Uterus (tissue), 4 donors: ENCODE data around the gene P2RX4. TPM values are rescaled to one million over a fixed set of nuclear protein-coding genes. Genes with fewer than 3 reads are reported as not detected.
"Not testable (repeated sequence)": the region's sequence is repeated elsewhere in the genome, so short reads cannot be mapped to it uniquely, and the experiment has no call there.

ENCODE experiments used
- DNase-seq, 2 donors: peaks; one replicate each; pipeline ENCODE4 v3.0.0-alpha.2; 2019 to 2020
- H3K27ac ChIP-seq, 2 donors: fragments of 200-600 bp; sonication (generic); 1 replicate in 1 of 2; 2 replicates in 1 of 2; pipeline ENCODE4 v1.5.1; 2016 to 2018
- H3K27me3 ChIP-seq, 2 donors: fragments of 200-600 bp; sonication (generic); one replicate each; pipeline ENCODE4 v1.5.1; 2018 to 2019; ENCODE audit warnings: control low read depth in 1 of 2
- H3K36me3 ChIP-seq, 2 donors: fragments of 200-600 bp; sonication (generic); one replicate each; pipeline ENCODE4 v1.5.1; 2019; ENCODE audit warnings: control low read depth in 1 of 2
- H3K4me1 ChIP-seq, 2 donors: fragments of 200-600 bp; sonication (generic); one replicate each; pipeline ENCODE4 v1.5.1; 2018 to 2019; ENCODE audit warnings: control low read depth in 1 of 2
- H3K4me3 ChIP-seq, 2 donors: fragments of 200-600 bp; sonication (generic); 1 replicate in 1 of 2; 2 replicates in 1 of 2; pipeline ENCODE4 v1.5.1; 2018 to 2019; ENCODE audit warnings: mild to moderate bottlenecking in 1 of 2
- H3K9me3 ChIP-seq, 2 donors: fragments of 200-600 bp; sonication (generic); one replicate each; pipeline ENCODE4 v1.5.1; 2019; ENCODE audit warnings: control low read depth in 1 of 2
- CTCF ChIP-seq, 4 experiments: fragments of 200-600 bp in 2 of 4; fragments of 450-650 bp in 2 of 4; sonication (generic) in 2 of 4; IDR thresholded peaks; one replicate each; pipeline ENCODE4 v1.5.1; 2016 to 2019; ENCODE audit warnings: antibody characterized with exemption in 4 of 4, mild to moderate bottlenecking in 2 of 4, moderate library complexity in 1 of 4
- POLR2A ChIP-seq, 2 donors: fragments of 450-650 bp; IDR thresholded peaks; one replicate each; pipeline ENCODE4 v1.6.1; 2016; ENCODE audit warnings: antibody characterized with exemption in 2 of 2, mild to moderate bottlenecking in 1 of 2, moderate library complexity in 1 of 2
- intact Hi-C: fragments of 100-400 bp; cut with DNase I; formaldehyde crosslinking; loops from one replicate; pipeline ENCODE4 v1.15.1; 2023; ENCODE audit warnings: low total_unique reads
- total RNA-seq, 4 donors: library from RNA; depleted of rRNA in 3 of 4; stranded (reverse); fragments of >200 nt in 3 of 4; gene quantifications; one replicate each; pipeline versions ENCODE4 v1.1.0 to v1.2.4, GENCODE V29; 2014 to 2023
- donor health status: DM: yes; HTN: yes; CAD: no.

Gene P2RX4
- total RNA-seq, 4 donors from 2014 or later = 10.9 to 217 (median 36.1) TPM

DNA sequence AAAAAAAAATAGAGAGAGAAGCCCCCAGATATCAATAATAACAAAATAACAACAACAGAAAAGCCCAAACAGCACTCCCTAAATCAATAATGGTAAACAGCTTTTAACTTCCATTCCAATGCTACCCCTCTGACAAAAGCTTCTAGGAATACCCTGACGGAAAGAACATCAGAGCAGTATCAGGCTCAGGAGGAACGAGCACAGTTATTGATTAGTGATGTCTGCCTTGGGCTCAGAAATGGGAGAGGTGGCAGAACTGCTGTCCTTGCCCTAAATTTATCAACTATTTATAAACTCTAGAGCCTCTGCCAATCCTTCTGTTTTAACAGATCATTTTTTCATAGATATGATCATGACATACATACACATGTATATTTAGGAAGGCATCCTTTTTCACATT is 41.9 kb downstream of the P2RX4 start:
- TF ChIP-seq CTCF (IDR thresholded peaks at IDR 0.05) (no peak), POLR2A (IDR thresholded peaks at IDR 0.05) (no peak)
- Histone ChIP-seq H3K9me3 (no peaks in the 10 kb centered on the region), H3K4me3 (no peak overlapping the region), H3K27me3 (no peaks in the 10 kb centered on the region), H3K27ac (no peak overlapping the region), H3K4me1 (no peaks in the 10 kb centered on the region), H3K36me3 (no peaks in the 10 kb centered on the region)
- no peak for DNase-seq
- intact Hi-C loops = no loop called here

- H3K36me3 ChIP-seq = no peaks in the 10 kb centered on the region
- no peaks in the 10 kb centered on the region for H3K27me3 ChIP-seq
- intact Hi-C loops = no loop called here
- TF ChIP-seq CTCF (IDR thresholded peaks at IDR 0.05) = no peak
- TF ChIP-seq POLR2A (IDR thresholded peaks at IDR 0.05) = no peak
- no peaks in the 10 kb centered on the region for H3K9me3 ChIP-seq
- DNase-seq = no peak
- H3K27ac ChIP-seq = no peak overlapping the region
- no peak overlapping the region for H3K4me3 ChIP-seq
- H3K4me1 ChIP-seq = no peaks in the 10 kb centered on the region
Measured at GRCh38 chr12:121252712-121253345, 42.9 kb downstream of the P2RX4 start.

- no peak for TF ChIP-seq POLR2A (IDR thresholded peaks at IDR 0.05)
- no peak for TF ChIP-seq CTCF (IDR thresholded peaks at IDR 0.05)
- DNase-seq = no peak
- Histone ChIP-seq H3K4me1 (no peaks in the 10 kb centered on the region), H3K27me3 (no peaks in the 10 kb centered on the region), H3K4me3 (no peak overlapping the region), H3K36me3 (no peaks in the 10 kb centered on the region), H3K27ac (no peak overlapping the region), H3K9me3 (no peaks in the 10 kb centered on the region)
- intact Hi-C loops = no loop called here
Measured at GRCh38 chr12:121253638-121254335, 43.9 kb downstream of the P2RX4 start.

- H3K27ac ChIP-seq = no peak overlapping the region
- no peak overlapping the region for H3K4me3 ChIP-seq
- TF ChIP-seq CTCF (IDR thresholded peaks at IDR 0.05) (no peak), POLR2A (IDR thresholded peaks at IDR 0.05) (no peak)
- H3K36me3 ChIP-seq = no peaks in the 10 kb centered on the region
- no peaks in the 10 kb centered on the region for H3K9me3 ChIP-seq
- H3K4me1 ChIP-seq = no peaks in the 10 kb centered on the region
- DNase-seq = no peak
- no peaks in the 10 kb centered on the region for H3K27me3 ChIP-seq
- intact Hi-C loops = no loop called here
Measured at GRCh38 chr12:121255433-121255832, 45.5 kb downstream of the P2RX4 start.

DNA sequence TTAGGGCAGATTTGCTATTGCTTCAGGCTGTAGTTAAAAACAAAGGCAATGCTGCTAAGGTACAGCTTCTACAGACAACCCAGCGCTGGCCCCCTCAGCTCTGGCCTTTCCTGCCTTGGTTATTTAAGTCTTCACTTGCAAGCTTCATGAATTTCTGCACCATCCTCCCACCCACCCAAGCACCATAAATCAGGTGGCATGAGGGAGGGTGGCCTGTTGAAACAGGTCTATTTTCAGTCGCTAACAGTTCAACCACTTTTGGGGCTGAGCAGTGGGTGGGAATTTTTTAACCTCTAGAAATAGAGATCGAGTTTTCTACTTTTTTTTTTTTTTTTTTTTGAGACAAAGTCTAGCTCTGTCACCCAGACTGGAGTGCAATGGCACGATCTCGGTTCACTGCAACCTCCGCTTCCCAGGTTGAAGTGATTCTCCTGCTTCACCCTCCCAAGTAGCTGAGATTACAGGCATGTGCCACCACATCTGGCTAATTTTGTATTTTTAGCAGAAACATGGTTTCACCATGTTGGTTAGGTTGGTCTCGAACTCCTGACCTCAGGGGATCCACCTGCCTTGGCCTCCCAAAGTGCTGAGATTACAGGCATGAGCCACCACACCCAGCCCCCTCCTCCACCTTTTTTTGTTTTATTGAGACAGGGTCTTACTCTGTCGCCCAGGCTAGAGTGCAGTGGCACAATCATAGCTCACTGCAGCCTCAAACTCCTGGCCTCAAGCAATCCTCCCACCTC is 47.9 kb downstream of the P2RX4 start:
- H3K4me3 ChIP-seq, intact Hi-C loops, H3K4me1 ChIP-seq, H3K9me3 ChIP-seq, H3K27me3 ChIP-seq, H3K27ac ChIP-seq, DNase-seq, H3K36me3 ChIP-seq: not testable (repeated sequence)
